Stimulated activated CD4-positive, alpha-beta T cell treated with anti-CD3 and anti-CD28 coated beads, Interleukin-2, amount 100 ng/mL, for 48 hours (primary cell): ENCODE results near the gene ETV6.

Experiments
- DNase-seq, 2 donors: peaks; one replicate each; pipeline ENCODE4 v3.0.0-alpha.2; 2020

The ETV6 gene

DNA sequence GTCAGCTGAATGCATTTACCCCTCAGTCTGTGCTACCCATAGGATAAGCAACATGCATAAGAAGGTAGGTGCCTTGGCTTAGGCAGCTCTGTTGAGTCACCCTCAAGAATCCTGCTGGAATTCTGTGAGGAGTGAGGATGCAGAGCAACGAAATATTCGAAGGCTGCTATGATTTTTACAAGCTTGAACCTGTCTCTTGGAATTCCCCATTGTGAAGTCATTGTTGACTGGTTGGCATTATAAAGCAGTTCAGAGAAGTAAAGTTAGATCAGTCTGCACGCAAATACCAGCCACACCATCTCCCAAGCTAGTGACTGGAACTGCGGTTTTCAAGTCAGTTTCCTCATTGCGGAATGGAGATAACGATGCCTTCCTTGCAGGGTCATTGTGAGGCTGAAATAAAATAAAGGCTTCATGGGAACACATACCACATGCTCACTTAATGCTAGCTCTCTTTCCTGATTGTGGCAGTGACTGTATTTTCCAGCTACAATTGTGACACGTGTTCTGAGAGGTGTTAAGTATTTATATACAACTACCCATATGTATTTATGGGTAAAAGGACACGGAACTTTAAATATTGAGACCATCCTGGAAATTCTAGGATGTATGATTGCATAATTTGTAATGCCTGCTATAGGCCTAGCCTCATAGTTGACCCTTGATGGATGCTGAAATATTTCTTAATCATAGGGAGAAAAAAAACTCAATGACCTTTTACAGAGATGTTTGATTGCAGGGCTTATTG lies 96.7 kb downstream of the ETV6 start:
- no peak for DNase-seq

DNA sequence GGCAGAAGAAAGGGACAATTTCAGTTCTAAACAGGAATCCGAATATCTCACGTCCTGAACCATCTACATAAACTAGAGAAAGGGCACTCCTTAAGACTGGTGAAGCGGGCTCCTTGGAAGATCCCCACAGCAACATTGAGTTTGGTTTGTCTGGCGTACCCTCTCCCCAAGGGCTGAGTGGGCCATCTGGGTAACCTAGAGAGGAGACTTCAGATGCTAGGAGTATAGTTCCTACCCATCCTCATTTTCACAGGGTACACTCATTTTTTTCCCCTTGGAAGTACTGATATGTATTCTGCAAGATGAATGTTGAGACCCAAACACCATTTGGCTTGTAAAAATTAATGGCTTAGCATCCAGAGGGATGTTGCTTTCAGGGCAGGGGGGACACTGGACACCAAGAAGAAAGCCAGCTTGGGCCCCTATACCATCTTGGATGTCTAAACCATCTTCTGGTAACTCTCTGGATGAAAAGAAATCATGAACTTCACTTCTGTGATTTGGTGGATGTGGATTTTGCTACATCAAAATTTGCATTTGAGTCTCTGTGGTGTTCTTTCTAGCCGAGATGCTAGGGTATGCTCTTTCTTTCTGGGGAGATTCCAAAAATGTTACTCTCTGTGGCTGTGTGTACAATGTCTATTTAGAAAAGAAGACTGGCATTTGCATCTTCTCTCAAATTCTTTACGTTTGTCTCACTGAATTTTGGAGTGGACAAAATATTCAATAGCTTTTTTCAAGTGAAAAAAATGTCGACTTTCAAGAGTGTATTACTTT lies 97.7 kb downstream of the ETV6 start:
- DNase-seq = no peak

DNA sequence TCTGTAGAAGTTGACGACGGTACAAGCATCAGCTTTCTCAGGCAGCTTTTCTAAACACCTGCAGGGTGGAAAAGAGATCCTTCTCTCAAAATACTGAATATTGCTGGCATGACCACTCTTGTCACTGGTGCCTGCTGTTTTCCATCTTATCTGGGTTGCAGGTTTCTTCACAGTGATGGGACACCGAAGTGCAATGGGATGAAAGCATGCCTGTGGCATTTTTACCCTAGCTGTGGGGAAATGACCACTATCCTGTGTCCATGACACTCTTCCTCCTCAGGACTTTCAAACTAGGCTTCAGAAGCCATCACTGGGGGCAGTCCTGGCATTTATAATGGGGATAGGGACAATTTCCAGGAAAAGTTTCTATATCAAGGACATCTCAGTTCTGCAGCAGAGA lies 98.5 kb downstream of the ETV6 start:
- DNase-seq = no peak

DNA sequence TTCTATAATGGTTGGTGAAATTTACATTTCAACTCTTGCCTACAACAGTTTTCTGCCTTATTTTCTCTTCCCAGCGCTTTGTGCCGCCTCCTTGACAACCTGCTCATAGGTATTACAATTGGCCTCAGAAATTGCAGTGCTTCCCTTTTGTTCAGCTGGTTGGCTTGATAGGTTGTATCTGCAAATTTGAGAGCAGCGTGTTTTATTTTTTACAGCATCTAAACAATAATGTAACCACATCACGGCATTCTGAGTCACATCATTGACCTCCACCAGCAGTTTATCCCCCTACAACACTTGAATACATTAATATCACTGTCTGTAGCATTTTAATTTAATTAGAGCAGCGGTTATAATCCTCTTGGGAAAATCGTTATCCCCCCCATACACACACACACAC lies 99.4 kb downstream of the ETV6 start:
- DNase-seq = no peak

DNA sequence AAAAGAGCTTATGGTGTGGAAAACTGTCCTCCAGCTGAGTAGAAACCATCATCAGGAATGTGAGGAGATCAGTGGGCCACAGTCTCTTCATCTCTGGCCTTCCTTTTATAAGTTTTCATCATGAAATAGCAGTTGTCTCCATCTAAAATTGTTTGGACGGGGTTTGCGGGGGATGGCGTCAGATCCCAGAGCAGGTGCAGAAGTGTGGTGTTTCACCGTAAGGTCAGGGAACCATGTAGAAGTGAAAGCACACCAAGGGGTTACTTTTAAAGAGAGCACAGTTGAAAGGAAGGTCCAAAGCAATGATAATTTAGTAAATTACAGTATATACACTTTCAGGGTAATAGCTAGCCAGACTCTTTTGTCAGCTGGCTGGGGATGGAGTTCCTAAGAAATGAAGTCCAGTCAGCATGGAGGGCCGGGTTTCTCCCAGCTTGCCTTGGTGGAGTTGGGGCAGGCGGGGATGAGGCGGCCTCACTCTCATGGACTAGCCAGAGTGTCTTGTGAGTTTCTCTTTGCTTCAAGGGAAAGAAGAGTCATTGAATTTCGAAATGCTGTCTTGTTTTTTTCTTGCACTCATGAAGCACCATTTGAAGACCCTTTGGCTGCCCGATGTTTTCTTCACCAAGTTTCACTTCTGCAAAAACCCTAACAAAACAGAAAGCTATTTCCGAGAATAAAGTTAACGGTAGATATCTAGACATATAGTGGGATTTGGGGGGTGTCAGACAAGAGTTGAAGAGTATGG lies 100.6 kb downstream of the ETV6 start:
- no peak for DNase-seq

DNA sequence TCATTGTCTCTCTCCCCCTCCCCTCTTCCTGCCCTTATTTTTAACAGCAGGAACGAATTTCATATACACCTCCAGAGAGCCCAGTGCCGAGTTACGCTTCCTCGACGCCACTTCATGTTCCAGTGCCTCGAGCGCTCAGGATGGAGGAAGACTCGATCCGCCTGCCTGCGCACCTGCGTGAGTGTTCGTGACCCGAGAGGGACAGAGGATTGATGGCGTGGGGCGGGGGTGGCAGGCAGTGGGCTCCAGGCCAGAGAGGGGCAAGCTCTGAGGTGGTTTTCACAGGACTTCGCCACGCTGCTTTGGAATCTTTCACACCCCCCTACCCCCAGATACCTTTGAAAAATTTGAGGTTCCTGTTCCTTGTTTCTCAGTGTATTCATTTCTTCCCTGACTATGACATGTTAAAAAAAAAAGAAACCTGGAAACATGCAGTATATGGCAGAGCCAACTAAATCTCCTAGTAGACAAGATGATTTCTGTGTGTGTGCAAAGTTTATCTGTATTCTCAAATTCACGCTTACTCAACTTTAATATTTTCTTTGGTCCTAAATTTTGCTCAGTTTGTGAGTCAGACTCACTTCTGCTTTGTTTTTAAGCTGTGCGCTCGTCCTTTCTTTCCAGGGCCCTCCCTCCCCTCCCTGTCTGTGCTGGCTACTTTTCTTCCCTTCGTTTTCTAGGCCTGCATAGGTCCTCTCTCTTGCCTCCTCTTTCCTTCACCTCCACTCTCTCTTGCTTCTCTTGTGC lies 103.1 kb downstream of the ETV6 start:
- DNase-seq = no peak

DNA sequence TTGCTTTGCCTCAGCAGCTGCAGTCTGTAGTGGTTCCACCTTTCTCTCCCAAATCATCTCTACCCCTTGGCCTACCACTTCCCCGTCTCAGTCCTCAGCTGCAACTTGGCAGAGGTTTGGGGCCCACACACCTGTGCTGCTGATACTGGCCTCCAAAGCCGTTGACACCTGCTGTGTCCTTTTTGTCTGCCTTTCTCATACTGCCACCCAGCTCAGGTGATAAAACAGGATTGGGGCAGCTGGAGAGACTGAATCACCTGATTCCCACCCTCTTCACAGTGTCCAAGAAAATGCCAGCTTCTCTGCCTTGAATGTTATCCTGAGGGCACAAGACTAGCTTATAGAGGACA lies 103.7 kb downstream of the ETV6 start:
- no peak for DNase-seq

DNA sequence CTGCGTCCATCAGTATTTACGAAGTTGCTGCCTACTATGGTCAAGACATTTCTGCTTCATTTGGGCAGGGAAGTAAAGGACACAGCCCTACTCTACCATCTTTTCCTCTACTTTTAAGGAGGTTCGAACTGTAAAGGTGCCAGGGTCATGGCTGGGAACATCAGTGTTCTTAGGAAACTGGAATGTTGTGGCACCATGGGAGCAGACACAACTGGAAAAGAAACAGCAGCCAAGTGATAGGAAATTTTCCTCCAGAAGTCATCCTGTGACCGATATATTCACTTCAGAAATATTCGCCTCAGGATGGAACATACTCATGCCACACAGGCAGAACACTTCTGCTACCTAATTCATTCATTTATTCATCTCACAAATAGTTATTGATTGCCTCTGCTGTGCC lies 104.4 kb downstream of the ETV6 start:
- DNase-seq = no peak

DNA sequence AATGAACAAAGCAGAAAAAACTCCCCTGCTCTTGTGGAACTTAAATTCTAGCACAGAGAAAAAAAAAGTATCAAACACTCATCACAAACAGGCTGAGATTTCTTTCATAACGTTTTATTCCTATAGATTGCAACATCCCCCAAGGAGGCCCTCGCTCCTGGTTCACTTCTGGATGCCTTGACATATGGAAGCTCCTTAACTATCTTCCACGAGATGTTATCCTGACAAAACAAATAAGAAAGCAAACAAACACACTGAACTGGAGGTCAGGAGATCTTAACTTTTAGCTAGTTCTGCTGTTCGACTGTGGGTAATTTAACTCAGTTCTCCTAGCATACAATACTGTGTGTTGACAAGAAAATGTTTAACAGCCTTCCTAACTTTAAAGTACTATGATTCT lies 104.8 kb downstream of the ETV6 start:
- no peak for DNase-seq

DNA sequence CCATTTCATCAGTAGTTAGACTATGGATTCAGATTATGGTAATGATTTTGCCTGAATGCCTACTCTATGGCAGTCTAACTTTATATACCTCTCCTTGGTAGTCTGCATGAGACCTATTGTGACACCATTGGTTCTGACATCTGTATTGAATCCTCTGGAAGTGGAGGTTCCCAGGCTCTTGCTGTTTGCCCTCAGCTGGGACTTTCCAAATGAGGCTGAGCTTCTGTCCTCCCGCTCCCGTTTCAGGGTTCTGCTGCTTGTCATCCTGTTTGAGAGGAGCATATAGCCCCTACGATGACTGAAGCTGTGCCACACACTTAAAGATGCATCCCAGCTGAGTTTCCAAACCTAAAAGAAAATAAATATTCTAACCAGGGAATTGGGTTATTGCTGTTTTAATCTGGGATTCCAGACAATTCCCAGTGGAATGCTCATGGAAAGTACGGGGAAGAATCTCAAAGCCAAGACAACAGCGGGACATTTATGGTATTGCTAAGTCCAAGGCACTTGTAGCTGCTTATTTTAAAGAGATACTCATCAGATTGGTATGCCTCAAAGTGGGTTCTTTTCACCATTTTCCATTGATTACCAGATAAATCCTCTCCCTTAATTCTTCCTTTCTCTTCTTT lies 105.9 kb downstream of the ETV6 start:
- DNase-seq = no peak

DNA sequence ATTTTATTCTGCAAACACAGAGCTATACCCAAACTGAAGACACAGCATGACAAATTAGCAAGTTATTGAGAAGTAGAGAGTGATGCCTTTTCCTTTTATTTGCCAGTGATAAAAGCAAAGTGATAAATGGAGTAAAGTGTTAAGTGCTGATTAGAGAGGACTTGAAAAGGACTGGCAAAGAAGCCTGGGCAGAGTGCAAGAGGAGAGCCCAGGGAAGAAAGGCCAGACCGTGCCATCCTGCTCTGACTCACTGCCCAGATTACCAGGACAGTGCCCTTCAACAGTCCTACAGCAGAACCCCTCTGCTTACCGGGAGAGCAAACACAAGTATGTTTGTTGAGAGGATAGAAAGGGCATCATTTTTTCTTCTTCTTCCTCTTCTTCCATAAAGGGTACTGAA lies 106.5 kb downstream of the ETV6 start:
- DNase-seq = no peak

DNA sequence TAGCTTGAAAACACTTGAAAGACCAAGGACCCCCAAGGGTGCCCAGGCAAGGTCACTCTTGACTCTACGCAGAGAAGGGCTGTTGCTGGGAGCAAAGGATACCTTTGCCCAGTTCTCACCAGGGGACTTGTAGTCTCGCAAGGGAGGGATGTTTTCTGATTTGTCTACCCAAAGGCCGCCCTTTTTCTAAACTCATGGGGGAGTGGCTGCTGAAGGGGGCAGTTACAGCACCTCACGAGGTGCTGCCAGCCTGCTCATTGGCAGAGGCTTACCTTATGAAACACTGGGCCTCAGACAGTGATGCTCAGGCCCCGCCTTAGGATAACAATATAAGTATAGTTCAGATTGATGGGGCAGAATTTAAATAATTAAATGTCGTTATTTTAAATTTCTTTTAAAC lies 107.0 kb downstream of the ETV6 start:
- DNase-seq = no peak

DNA sequence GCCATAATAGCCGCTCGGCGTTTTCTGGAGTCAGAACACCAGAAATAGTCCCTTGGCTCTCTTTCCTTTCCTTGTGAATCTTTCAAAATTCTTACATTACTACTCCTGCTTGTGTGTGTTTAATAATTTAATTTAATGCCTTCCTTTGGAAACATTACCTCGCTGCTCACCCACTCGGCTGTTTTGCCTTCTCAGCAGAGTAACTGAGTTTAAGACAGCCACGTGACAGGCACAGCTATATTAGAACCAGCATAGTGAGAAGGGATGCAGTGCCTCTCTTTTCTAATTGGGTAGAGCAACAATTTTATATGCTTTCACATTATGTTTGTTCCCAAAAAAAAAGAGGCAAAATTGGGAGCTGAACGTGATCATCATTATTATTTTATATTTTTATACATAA lies 107.6 kb downstream of the ETV6 start:
- no peak for DNase-seq

DNA sequence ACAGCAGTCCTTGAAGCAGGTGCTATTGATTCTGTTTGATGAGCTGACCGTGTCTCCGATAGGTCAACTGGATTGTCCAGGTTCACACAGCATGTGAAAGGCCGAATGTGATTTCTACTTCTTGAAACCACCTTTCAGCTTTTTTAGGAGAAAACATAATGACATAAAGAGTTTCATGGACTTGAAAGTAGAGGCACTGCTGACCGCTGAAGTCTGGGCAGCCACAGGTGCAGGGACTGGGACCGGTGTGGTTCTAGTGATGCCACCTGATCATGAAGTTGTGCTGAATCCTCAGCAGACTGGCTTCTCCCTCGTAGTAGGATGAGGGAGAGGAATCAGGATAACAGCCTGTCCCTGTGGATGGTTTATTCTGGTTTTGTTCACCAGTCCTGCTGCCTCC lies 108.1 kb downstream of the ETV6 start:
- no peak for DNase-seq

DNA sequence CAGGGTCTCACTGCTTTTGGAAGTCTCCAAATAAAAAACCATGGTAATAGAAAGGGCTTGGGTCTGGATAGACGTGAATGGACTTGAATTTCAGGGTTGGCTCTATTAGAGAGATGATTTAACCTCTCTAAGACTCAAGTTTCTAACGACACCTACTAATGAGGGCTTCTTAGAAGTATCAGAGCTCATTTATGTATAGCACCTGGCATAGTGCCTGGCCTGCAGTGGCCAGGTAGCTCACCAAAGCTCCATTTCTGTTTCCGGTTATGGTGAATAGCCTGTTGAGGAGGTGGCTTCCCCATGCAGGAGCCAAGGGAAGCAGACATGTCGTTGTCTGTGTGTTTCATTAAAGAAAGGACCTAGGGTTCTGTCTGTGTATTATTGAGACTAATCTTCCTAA lies 108.6 kb downstream of the ETV6 start:
- DNase-seq = no peak

DNA sequence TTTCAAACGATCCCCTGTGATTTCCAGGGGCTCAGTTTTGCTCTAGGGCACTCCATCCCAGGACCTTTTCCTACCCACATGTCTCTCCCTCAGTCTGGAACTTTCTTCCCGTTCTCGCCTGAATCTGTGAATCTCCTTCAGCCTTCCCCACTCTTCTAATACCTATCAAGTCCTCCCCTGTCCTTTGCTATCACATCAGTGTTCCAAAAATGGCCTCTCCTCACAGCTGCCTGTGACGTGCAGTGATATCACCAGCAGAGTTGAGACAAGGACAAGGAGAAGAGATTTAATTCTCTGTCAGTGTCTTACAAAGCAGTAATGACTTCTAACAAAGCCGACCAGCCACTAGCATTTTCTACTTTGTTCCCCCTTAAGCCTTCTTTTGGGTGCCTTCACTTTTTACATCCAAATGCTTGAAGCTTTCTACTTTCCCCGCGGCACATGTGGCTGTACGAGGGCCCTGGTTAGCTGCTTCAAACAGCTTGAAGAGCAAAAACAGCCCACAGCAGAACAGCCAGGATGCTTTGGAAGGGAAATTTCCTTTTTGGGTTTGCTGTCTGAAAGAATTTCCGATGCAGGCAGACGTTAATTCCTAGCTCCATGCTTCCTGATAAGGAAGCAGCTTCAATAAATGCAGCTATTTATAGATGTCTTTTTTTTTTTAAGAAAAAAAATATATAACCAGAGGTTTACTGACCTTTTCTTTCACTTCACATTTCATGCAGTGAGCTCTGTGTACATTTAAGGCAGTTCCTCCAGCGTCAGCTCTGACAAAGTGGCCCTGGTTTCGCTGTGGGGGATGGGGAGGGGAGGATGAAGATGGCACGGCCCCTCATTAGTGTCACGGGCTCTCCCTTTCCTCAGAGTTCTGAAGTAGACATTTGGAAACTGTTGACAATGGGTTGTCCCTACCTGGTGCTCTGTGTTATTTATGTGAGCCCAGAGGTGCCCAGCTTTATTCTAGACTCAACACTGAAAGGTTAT lies 109.3 kb downstream of the ETV6 start:
- DNase-seq = no peak

DNA sequence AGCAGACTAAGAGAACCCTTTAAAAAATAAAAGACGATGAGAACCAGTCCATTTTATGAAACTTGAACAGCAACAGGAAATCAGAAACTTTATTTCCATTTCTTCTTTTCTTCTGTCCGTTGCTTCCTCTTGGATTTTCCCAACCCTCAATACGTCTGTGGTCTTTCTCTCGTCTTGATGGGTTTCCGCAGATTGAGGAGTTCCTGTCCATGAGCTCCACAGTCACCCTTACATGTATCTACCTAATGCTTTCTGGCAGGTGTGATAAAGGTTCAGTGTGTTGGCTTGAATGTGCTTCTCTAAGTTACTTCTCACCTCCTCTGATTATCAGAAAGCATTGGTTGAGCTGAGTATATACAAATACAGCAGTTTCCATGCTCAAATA lies 110.0 kb downstream of the ETV6 start:
- no peak for DNase-seq

DNA sequence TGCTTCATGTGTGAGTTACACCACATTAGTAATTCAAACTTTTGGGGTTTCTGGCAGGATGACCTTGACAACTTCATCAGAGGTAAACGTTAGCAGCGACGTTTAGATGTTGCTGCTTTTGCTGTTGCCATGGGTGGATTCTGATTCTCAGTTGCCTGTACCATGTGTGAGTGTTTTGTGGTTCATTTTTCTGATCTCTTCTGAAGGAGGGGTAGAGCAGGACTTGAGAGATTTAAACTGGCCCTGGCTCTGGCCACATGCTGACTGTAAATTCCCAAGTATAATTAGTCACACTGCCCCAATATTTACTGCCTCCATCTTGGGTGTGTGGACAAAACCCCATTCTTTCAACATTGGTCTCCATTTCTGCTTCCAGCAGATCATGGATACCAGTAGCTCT lies 110.4 kb downstream of the ETV6 start:
- no peak for DNase-seq

DNA sequence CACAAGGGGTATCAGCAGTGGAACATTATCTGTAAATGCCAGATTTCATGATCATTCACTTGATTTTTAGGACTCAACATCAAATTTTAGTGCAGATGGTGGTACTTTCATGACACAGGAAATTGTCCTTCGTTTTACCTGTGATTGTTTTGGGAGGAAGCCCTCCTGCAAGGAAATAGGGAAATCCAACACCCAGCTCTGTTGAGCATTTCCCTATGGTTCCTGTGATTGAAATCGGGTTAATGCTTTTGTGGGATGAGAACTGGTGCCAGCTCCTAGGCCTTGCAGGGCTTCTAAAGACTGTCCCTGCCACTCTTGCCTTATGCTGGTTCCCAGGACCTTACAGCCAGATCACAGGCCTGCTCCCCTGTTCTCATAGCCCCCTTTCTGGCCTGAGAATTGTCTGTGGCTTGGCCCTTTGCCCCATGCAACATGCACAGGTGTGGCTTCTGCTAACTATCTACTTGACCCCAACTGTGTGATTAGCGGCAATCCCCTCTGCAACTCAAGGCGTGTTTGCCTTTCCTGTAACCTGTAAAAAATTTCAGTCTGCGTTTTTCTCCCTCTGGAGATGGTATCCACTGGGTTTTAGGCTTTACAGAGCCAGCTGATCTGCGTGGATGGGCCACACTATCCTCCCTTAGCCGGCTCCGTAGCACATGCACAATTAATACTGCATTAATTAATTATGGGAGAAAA lies 112.5 kb downstream of the ETV6 start:
- DNase-seq = no peak

DNA sequence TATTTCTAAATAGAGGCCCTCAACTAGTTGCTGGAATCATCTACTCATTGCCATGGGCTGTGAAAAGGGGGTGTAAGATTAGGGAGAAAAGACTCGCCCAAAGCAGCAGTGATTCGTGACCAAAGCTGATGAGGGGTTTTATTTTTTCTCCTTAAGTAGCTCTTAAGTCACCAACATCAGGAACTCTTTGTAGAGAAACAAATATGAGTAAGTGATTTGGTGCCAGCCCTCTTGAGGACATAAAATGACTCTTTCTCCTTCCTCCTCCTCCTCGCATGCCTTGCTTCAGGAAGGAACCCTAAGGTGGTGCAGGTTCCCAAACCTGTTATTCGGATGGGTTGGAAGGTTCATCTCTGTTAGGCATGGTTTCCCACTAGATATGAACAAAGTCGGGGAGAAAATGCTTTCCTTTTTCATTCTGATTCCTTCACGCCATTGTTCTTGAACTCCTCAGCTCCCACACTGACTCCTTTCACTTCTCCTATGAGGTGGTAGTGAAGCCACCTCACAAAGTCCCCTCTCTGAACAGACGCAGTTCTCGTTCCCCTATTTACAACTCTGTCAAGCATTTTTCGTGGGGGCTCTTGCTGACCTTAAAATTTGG lies 113.4 kb downstream of the ETV6 start:
- no peak for DNase-seq
